Cardiac muscle cell (in vitro differentiated cells and primary cell): ENCODE results near the gene SLC35E2B. TPM values are rescaled to one million over a fixed set of nuclear protein-coding genes. Genes with fewer than 3 reads are reported as not detected.
"Not testable (repeated sequence)": the region's sequence is repeated elsewhere in the genome, so short reads cannot be mapped to it uniquely, and the experiment has no call there.

Experiments used
- DNase-seq, 2 donors: peaks; one replicate each; pipeline versions ENCODE4 v3.0.0 to v3.0.0-alpha.2; 2010 to 2017; ENCODE audit warnings: low read depth in 1 of 2, low spot score in 1 of 2
- H3K27ac ChIP-seq: fragments of 200-600 bp; sonication (generic); 2 replicates; pipeline ENCODE4 v1.5.1; 2016
- H3K27me3 ChIP-seq: fragments of 200-600 bp; sonication (generic); 2 replicates; pipeline ENCODE4 v1.6.0; 2016; ENCODE audit warnings: control low read depth
- H3K36me3 ChIP-seq: fragments of 200-600 bp; sonication (generic); 2 replicates; pipeline ENCODE4 v1.5.1; 2016; ENCODE audit warnings: control low read depth
- H3K4me1 ChIP-seq: fragments of 200-600 bp; sonication (generic); 2 replicates; pipeline ENCODE4 v1.8.1; 2017; ENCODE audit warnings: low read depth, mild to moderate bottlenecking, mixed run types
- H3K4me3 ChIP-seq: fragments of 200-600 bp; sonication (generic); 2 replicates; pipeline ENCODE4 v1.5.1; 2016; ENCODE audit warnings: mild to moderate bottlenecking
- H3K9me3 ChIP-seq: fragments of 200-600 bp; sonication (generic); 2 replicates; pipeline ENCODE4 v1.5.1; 2017; ENCODE audit warnings: low read depth, mild to moderate bottlenecking, control low read depth
- polyA plus RNA-seq: library from polyadenylated mRNA; unstranded; fragments of >200 nt; fragmentation: Nextera tagmentation; extraction: Ambion mirVana; gene quantifications from 2 replicates; pipeline ENCODE4 v1.2.1, GENCODE V29; 2016
- total RNA-seq: library from RNA; depleted of rRNA; stranded (reverse); fragments of >200 nt; gene quantifications from 2 replicates; pipeline ENCODE4 v1.2.3, GENCODE V29; 2016
- TF ChIP-seq, protein P1 (sequence below): IDR thresholded peaks from 2 replicates; pipeline ENCODE4 v1.5.1; 2012; ENCODE audit warnings: low read depth, mild to moderate bottlenecking, low read length

SLC35E2B gene
- total and polyA plus RNA-seq, 2 experiments from 2014 or later: 30.7 to 74.6 TPM

- H3K4me3 ChIP-seq: no peak overlapping the region
- no peaks in the 10 kb centered on the region for H3K27me3 ChIP-seq
- no peaks in the 10 kb centered on the region for H3K4me1 ChIP-seq
- H3K9me3 ChIP-seq: no peaks in the 10 kb centered on the region
- TF ChIP-seq, protein P1, sequence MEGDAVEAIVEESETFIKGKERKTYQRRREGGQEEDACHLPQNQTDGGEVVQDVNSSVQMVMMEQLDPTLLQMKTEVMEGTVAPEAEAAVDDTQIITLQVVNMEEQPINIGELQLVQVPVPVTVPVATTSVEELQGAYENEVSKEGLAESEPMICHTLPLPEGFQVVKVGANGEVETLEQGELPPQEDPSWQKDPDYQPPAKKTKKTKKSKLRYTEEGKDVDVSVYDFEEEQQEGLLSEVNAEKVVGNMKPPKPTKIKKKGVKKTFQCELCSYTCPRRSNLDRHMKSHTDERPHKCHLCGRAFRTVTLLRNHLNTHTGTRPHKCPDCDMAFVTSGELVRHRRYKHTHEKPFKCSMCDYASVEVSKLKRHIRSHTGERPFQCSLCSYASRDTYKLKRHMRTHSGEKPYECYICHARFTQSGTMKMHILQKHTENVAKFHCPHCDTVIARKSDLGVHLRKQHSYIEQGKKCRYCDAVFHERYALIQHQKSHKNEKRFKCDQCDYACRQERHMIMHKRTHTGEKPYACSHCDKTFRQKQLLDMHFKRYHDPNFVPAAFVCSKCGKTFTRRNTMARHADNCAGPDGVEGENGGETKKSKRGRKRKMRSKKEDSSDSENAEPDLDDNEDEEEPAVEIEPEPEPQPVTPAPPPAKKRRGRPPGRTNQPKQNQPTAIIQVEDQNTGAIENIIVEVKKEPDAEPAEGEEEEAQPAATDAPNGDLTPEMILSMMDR: no peak
- H3K27ac ChIP-seq: no peak overlapping the region
- DNase-seq: no peak
- H3K36me3 ChIP-seq: peaks cover 23% of the 10 kb centered on the region
Measured at GRCh38 chr1:1664941-1665814, 27.4 kb downstream of the SLC35E2B start.

DNA sequence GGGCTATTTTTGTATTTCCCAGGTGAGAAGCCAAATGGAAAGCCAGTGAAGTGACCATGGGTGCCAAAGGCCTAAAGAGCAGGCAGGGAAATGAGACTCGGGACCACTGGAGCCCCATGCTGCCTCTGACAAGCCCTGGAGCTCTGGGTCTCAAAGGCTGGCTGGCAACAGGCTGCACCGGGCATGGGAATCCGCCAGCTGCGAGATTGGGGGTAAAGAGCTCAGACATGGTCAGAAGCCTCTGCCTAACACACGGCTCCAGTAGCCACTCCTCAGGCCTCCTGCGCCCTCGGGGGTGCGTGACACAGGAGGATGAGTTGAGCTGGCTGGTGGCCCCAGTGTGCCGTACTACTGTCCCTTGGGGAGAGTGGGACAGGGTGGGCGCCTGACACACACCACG lies 28.3 kb downstream of the SLC35E2B start:
- not testable (repeated sequence) for H3K27me3 ChIP-seq, H3K4me1 ChIP-seq, H3K4me3 ChIP-seq, DNase-seq, H3K9me3 ChIP-seq, H3K27ac ChIP-seq
- peaks cover 18% of the 10 kb centered on the region for H3K36me3 ChIP-seq

DNA sequence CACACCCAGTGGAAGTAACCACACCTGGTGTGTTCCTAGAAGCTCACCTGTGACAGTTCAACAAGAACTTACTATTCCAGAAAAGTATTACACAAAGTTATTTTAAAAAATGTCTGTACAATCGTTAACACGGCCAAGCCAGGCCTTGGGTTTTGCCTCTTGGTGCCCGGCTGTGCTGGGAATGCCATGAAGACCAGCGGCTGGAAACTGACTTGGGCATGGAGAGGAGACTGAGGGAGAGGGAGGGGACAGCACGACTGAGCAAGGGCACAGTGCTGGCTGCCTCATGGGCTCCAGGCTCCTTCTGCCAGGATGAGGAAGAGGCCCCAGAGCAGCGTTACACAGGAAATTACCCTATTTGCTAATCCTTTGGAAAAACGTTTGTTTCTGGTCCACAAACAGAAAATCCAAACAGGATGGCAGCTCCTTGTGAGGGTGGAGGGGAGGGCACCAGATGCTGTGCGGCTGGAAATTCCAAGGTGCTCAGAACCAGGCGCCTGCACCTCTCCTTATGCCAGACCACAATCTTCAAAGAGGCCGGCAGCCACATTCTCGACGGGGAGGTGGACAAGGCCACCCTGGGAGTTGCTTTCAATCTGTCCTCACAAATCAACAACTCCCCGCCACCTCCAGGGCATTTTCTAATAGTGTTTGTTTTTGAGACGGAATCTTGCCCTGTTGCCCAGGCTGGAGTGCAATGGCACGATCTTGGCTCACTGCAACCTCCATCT lies 29.6 kb downstream of the SLC35E2B start:
- not testable (repeated sequence) for H3K27me3 ChIP-seq, H3K27ac ChIP-seq, H3K4me3 ChIP-seq, H3K9me3 ChIP-seq, H3K4me1 ChIP-seq, DNase-seq
- H3K36me3 ChIP-seq: peaks cover 17% of the 10 kb centered on the region

DNA sequence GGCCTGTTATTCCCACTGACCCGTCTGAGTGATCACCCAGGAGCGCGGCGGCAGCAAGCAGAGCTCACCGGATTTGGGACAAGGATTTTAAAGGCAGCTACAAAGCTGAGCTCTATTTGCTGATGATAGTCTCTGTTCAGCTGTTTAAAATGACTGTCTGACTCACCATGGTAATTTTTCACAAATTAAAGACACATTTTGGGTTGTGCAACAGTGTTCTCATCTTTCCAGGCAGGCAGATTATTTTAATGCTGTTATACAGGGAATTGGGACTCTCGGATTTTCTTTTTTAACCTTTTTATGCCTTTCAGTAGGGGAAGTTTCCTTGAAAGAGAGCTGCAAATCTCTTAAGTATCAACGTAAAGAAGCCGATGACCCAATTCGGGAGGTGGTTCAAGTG lies 30.2 kb downstream of the SLC35E2B start:
- not testable (repeated sequence) for H3K4me3 ChIP-seq, H3K9me3 ChIP-seq, DNase-seq, H3K27me3 ChIP-seq, H3K27ac ChIP-seq, H3K4me1 ChIP-seq
- peaks cover 17% of the 10 kb centered on the region for H3K36me3 ChIP-seq

DNA sequence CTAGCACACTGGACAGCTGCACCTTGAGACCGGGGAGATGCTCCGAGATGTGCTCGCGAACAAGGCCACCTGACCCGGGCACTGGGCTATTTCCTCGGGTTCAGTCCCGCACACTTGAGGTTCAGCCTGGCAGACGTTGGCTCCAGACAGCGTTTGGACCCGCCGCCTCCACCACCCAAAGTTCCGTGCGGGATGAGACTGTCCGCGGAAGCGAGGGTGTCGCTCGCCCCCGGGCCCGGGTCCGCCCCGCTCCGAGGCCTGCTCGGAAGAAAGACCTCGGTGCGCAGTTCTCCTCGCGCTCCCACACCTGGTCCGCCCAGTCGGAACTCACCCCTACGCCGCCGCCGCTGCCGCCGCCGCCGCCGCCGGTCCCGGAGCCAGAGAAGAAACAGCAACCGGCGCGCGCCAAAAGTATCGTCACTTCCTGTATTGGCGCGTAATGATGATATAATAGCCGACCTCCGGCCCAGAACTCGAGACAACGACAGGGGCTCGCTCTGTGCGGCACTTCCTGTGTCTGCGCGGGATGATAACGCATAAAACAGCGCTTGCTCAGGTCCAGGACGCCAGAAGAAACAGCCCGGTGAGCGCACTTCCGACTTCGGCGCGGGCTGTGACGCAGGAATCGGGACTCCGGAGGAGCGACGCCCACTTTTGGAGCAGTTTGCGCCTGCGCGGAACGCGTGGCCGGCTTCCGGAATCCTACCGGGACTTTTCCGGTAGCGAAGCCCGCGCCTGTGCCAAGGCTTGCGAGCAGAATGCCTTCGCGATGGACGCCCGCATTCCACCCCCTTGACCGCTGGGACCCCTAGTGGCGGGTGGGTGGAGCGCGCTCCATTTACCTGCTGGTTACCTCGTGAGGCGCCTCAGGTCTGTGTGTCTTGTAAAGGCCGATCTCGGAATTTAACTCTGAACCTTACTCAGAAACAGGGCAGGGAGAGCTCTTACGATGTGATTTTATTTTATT lies 33.7 kb downstream of the SLC35E2B start, which contains the start of gene CDK11B:
Gene CDK11B (minus strand): TSS at position 422 of the 967 bp plus-strand sequence. CDS start 1,519 bp downstream, outside the sequence.
- H3K36me3 ChIP-seq: peaks cover 16% of the 10 kb centered on the region
- H3K4me3 ChIP-seq: peak within 1 kb of the TSS; percentile 68
- H3K27ac ChIP-seq: peak within 1 kb of the TSS; percentile 99
- H3K4me1 ChIP-seq, H3K9me3 ChIP-seq, H3K27me3 ChIP-seq: not testable (repeated sequence)
- DNase-seq: peak; percentile 92 to 98
- TF ChIP-seq, protein P1: peak; percentile 38

GRCh38 chr1:1648265-1648664 lies 44.3 kb downstream of the SLC35E2B start:
- not testable (repeated sequence) for H3K27ac ChIP-seq, H3K4me3 ChIP-seq, H3K4me1 ChIP-seq, DNase-seq, H3K27me3 ChIP-seq, H3K9me3 ChIP-seq
- peaks cover 25% of the 10 kb centered on the region for H3K36me3 ChIP-seq

DNA sequence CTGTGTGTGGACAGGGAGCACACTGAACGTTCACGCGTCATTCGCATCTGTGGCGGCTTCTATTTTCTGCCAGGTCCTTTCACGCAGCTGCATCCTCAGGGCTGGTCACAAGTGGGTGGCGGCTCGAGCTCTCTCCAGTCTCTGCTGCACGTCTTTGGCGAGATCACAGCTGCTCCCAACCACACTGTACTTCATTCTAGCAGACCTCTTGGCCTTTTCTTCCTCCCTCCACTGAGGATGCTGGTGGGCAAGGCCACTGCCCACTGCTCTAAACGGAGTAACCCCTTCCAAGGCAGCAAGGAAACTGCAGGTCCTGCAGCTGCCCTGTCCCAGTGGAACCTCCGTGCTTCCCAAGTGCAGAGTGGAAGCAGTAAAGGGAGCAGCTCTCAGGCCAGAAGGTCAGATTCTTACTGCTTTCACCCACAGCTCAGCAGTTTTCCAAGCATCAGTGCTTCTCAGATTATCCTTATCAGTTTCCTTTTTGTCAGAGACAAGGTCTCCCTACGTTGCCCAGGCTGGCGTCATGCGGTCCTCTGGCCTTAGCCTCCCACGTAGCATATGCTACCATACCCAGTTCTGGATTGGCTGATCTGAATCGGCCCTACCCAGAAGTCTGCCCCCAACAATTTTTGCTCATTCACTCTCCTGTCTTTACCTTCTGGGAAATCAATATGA lies 44.9 kb downstream of the SLC35E2B start:
- not testable (repeated sequence) for H3K9me3 ChIP-seq, H3K4me3 ChIP-seq, H3K27me3 ChIP-seq, DNase-seq, H3K4me1 ChIP-seq, H3K27ac ChIP-seq
- H3K36me3 ChIP-seq: peaks cover 21% of the 10 kb centered on the region

DNA sequence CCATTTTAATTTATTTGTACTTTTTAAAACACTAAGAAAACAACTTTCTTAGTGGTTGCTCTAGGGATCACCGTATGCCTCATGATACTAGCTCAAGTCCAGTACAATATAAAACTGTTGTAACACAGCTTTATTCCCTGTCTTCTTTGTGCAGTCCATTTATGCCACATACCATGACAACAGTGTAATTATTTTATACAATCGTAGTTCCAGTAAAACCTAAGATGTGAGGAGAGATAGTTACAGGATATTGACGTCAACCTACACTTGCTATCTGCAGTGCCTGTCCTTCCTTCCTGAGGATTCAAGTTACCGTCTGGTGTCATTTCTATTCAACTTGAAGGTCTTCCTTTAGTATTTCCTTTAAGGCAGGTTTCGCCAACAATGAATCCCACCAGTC lies 46.3 kb downstream of the SLC35E2B start:
- H3K27ac ChIP-seq: not testable (repeated sequence)

GRCh38 chr1:1640711-1641461 lies 51.7 kb downstream of the SLC35E2B start:
- not testable (repeated sequence) for H3K4me1 ChIP-seq

More for the DNA sequence above, 46.3 kb downstream of the SLC35E2B start:
- peaks cover 13% of the 10 kb centered on the region for H3K36me3 ChIP-seq
- DNase-seq, H3K4me1 ChIP-seq, H3K27me3 ChIP-seq, H3K9me3 ChIP-seq, H3K4me3 ChIP-seq: not testable (repeated sequence)

DNA sequence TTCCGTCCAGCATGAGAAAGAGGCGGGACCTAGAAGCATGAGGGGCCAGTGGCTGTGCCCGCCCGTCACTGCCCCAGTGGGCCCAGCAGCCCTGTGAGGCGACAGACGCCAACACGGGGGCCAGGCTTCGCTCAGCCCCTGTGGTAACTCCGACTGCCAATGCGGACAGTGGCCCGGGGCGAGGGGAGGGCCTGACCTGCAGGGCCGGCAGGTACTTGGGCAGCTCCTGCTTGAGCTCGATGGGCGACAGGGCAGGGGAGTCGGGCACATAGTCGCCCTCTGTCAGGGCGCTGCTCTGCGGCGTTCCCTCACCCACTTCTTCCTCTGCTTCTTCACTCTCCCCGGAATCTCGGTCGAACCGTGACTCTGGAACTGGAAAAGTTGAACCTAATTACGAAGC lies 52.5 kb downstream of the SLC35E2B start:
- H3K36me3 ChIP-seq, H3K27me3 ChIP-seq, H3K9me3 ChIP-seq, H3K4me1 ChIP-seq, H3K4me3 ChIP-seq, DNase-seq, H3K27ac ChIP-seq: not testable (repeated sequence)

More at GRCh38 chr1:1640711-1641461, 51.7 kb downstream of the SLC35E2B start:
- H3K9me3 ChIP-seq, DNase-seq, H3K36me3 ChIP-seq, H3K27ac ChIP-seq, H3K27me3 ChIP-seq, H3K4me3 ChIP-seq: not testable (repeated sequence)
